ENCODE data around the gene PRICKLE1.

PRICKLE1 gene

GRCh38 chr12:42516573-42516972 is 73.0 kb downstream of the PRICKLE1 start:
- no peak for TF ChIP-seq CTCF (IDR thresholded peaks at IDR 0.05; ENCODE audit: insufficient read depth, missing control alignments)
- FAIRE-seq (no peak), DNase-seq (ENCODE audit: insufficient read length, low spot score) (no peak)

GRCh38 chr12:42511656-42512055 is 77.9 kb downstream of the PRICKLE1 start:
- TF ChIP-seq CTCF (IDR thresholded peaks at IDR 0.05; ENCODE audit: insufficient read depth, missing control alignments): no peak
- no peak for DNase-seq (ENCODE audit: insufficient read length, low spot score)
- FAIRE-seq: no peak

GRCh38 chr12:42510823-42511222 is 78.7 kb downstream of the PRICKLE1 start:
- DNase-seq (ENCODE audit: insufficient read length, low spot score): no peak

GRCh38 chr12:42508913-42509460 is 80.6 kb downstream of the PRICKLE1 start:
- TF ChIP-seq CTCF (IDR thresholded peaks at IDR 0.05; ENCODE audit: insufficient read depth, missing control alignments): no peak
- DNase-seq (ENCODE audit: insufficient read length, low spot score) (no peak), FAIRE-seq (no peak)

More at GRCh38 chr12:42510823-42511222, 78.7 kb downstream of the PRICKLE1 start:
- no peak for TF ChIP-seq CTCF (IDR thresholded peaks at IDR 0.05; ENCODE audit: insufficient read depth, missing control alignments)
- no peak for FAIRE-seq

GRCh38 chr12:42507565-42507964 is 82.0 kb downstream of the PRICKLE1 start:
- FAIRE-seq: no peak
- no peak for DNase-seq (ENCODE audit: insufficient read length, low spot score)
- no peak for TF ChIP-seq CTCF (IDR thresholded peaks at IDR 0.05; ENCODE audit: insufficient read depth, missing control alignments)

- TF ChIP-seq CTCF (IDR thresholded peaks at IDR 0.05; ENCODE audit: insufficient read depth, missing control alignments): no peak
- no peak for DNase-seq (ENCODE audit: insufficient read length, low spot score)
- no peak for FAIRE-seq
These were observed 82.5 kb downstream of the PRICKLE1 start for GRCh38 chr12:42507081-42507480.

GRCh38 chr12:42504049-42504448 is 85.5 kb downstream of the PRICKLE1 start:
- TF ChIP-seq CTCF (IDR thresholded peaks at IDR 0.05; ENCODE audit: insufficient read depth, missing control alignments): no peak
- DNase-seq (ENCODE audit: insufficient read length, low spot score) (no peak), FAIRE-seq (no peak)

Data from D721Med (cell line).